ENCODE measurements around the gene TTC27.
"Not testable (repeated sequence)": the region's sequence is repeated elsewhere in the genome, so short reads cannot be mapped to it uniquely, and the experiment has no call there.

Gene TTC27

DNA sequence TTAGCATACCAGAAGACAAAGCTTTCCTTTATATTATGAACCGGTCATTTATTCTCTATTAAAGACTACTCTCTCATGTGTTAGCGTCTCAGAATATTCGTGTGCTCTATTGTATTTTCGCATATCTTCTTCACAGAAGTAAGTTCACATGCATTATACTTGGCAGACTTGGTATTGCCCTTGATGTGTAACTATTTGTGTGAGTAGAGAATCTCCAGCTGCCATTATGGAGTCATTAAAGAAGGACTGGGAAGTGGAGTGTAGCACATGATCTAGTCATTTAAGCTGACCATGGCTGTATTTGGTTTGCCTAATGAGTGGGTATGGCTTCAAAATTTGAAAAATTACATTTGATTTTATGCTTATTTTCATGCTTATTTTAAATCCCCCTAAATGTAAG, 92.9 kb downstream of the TTC27 start:
- TF ChIP-seq, protein P1, sequence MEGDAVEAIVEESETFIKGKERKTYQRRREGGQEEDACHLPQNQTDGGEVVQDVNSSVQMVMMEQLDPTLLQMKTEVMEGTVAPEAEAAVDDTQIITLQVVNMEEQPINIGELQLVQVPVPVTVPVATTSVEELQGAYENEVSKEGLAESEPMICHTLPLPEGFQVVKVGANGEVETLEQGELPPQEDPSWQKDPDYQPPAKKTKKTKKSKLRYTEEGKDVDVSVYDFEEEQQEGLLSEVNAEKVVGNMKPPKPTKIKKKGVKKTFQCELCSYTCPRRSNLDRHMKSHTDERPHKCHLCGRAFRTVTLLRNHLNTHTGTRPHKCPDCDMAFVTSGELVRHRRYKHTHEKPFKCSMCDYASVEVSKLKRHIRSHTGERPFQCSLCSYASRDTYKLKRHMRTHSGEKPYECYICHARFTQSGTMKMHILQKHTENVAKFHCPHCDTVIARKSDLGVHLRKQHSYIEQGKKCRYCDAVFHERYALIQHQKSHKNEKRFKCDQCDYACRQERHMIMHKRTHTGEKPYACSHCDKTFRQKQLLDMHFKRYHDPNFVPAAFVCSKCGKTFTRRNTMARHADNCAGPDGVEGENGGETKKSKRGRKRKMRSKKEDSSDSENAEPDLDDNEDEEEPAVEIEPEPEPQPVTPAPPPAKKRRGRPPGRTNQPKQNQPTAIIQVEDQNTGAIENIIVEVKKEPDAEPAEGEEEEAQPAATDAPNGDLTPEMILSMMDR (IDR thresholded peaks at IDR 0.05; ENCODE audit: extremely low read depth, insufficient read depth, missing control alignments) = no peak
- no peak for DNase-seq (ENCODE audit: low spot score)
- in situ Hi-C loops (cut with MboI; ENCODE audit: low pct_unique_long_range_greater_than_20kb, low sequenced_read_pairs, unreplicated experiment) = no loop called here

DNA sequence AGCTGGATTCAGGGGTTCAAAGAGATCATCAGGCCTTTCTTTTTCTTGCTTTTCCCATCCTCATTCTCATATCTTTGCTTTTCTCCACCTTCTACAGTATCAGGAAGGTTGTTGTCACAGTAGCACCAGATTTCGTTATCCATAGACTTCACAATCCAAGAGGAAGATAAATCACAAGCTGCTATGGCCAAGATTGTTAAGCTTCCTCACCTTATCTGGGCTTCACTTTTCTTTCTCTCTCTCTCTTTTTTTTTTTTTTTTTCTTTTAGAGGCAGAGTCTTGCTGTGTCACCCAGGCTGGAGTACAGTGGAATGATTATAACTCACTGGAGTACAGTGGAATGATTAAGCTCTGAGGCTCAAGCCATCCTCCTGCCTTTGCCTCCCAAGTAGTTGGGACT, 93.5 kb downstream of the TTC27 start:
- DNase-seq (ENCODE audit: low spot score) = no peak
- TF ChIP-seq, protein P1 (IDR thresholded peaks at IDR 0.05; ENCODE audit: extremely low read depth, insufficient read depth, missing control alignments) = no peak
- in situ Hi-C loops (cut with MboI; ENCODE audit: low pct_unique_long_range_greater_than_20kb, low sequenced_read_pairs, unreplicated experiment) = no loop called here

DNA sequence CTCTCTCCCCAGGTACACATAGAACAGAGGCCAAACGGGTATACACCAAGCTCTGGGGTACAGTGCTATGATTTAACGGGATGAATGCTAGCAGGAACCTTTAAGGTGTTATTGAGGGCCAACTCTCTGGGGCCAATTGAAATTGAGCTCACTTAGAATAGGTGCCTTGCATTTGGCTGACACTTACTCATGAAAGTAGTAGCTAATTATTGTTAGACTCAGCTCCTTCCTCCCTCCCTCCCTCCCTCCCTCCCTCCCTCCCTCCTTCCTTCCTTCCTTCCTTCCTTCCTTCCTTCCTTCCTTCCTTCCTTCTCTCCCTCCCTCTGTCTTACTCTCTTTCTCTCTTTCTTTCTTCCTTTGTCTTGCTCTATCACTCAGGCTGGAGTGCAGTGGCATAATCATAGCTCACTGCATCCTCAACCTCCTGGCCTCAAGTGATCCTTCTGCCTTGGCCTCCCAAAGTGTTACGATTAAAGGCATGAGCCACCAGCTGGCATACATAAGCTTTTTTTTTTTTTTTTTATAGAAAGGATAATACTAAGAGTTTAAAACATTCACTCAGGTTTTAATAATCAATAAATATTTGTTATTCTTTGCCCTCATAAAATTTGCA, 95.7 kb downstream of the TTC27 start:
- DNase-seq (ENCODE audit: low spot score) = no peak
- in situ Hi-C loops (cut with MboI; ENCODE audit: low pct_unique_long_range_greater_than_20kb, low sequenced_read_pairs, unreplicated experiment) = no loop called here
- TF ChIP-seq, protein P1 (IDR thresholded peaks at IDR 0.05; ENCODE audit: extremely low read depth, insufficient read depth, missing control alignments) = no peak

DNA sequence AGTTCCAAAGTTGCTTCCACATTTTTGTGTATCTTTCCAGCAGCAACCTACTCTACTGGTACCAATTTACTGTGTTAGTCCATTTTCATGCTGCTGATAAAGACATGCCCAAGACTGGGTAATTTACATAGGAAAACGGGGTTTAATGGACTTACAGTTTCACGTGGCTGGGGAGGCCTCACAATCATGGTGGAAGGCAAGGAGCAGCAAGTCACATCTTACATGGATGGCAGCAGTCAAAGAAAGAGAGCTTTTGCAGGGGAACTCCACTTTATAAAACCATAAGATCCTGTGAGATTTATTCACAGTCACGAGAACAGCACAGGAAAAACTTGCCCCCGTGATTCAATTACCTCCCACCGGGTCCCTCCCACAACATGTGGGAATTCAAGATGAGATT, 98.8 kb downstream of the TTC27 start:
- DNase-seq (ENCODE audit: low spot score); in situ Hi-C loops (cut with MboI; ENCODE audit: low pct_unique_long_range_greater_than_20kb, low sequenced_read_pairs, unreplicated experiment): not testable (repeated sequence)

DNA sequence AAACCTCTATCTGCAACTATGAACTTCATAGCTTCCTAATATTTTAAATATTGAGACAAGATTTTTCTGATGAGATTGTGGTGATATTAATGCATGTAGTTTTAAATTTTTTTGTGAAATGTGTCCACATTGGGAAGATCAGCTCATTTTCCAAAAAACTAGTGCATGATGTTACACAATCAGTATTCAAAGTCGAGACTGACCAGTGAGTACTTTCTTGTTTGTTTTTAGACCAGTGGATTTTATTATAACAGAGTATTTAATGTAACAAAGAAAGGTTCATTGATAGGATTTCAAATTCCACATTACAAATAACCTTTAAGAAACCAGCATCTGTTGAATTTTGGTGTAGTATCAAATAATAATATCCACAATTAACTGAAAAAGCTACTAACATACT, 99.3 kb downstream of the TTC27 start:
- no peak for DNase-seq (ENCODE audit: low spot score)
- TF ChIP-seq, protein P1 (IDR thresholded peaks at IDR 0.05; ENCODE audit: extremely low read depth, insufficient read depth, missing control alignments) = no peak
- in situ Hi-C loops (cut with MboI; ENCODE audit: low pct_unique_long_range_greater_than_20kb, low sequenced_read_pairs, unreplicated experiment) = no loop called here

DNA sequence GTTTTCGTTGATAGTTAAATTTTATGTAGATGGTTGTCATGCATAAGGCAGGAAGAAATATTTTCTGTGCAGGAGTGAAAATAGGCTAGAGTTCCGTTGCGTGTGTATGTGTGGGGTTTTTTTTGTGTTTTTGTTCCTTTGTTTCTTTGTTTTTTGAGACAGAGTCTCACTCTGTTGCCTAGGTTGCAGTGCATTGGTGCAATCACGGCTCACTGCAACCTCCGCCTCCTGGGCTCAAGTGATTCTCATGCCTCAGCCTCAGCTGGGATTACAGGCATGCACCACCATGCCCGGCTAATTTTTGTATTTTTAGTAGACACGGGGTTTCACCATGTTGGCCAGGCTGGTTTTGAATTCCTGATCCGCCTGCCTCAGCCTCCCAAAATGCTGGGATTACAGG, 103.1 kb downstream of the TTC27 start:
- in situ Hi-C loops (cut with MboI; ENCODE audit: low pct_unique_long_range_greater_than_20kb, low sequenced_read_pairs, unreplicated experiment) = not testable (repeated sequence)

DNA sequence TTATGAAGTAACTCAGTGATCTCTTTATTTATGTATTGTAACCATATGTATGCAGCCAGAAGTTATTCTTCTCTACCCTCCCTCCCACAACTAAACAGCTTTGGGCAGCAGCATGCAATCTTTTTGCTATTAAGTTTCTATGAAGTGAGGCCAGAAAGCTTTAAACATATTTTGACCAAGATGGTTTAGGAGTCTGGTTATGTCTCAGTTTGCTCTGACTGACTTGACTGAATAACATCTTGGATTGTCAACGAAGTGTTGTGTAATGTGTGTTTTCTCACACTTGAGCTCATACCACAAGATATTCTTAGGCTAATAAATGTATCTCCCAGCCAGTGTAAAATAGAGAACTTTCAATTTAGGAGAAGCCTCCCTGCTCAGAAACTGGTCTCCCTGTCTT, 104.3 kb downstream of the TTC27 start:
- DNase-seq (ENCODE audit: low spot score) = no peak
- in situ Hi-C loops (cut with MboI; ENCODE audit: low pct_unique_long_range_greater_than_20kb, low sequenced_read_pairs, unreplicated experiment) = no loop called here

More for the DNA sequence above, 103.1 kb downstream of the TTC27 start:
- not testable (repeated sequence) for DNase-seq (ENCODE audit: low spot score)

More for the DNA sequence above, 104.3 kb downstream of the TTC27 start:
- TF ChIP-seq, protein P1 (IDR thresholded peaks at IDR 0.05; ENCODE audit: extremely low read depth, insufficient read depth, missing control alignments) = no peak

Measured in GM13977 (cell line).